GM12878 (cell line): ENCODE data around the gene RNPEP.

Experiments used
- BHLHE40 ChIP-seq, 2 experiments: fragments of 450-650 bp in 1 of 2; IDR thresholded peaks; 2 replicates each; pipeline ENCODE4 v1.6.1; 2011 to 2017; ENCODE audit warnings: low read depth in 2 of 2, borderline replicate concordance in 1 of 2, improper control_type of control experiment in 1 of 2, low read length in 1 of 2, mild to moderate bottlenecking in 1 of 2
- CTCF ChIP-seq, 3 experiments: IDR thresholded peaks in 2 of 3; conservative IDR thresholded peaks in 1 of 3; 2 replicates each; pipeline ENCODE4 v1.5.1; 2011; ENCODE audit warnings: low read depth in 3 of 3, low read length in 3 of 3, mild to moderate bottlenecking in 3 of 3, control low read depth in 2 of 3, moderate library complexity in 2 of 3, inconsistent platforms in 1 of 3, mixed read lengths in 1 of 3; ENCODE audit not compliant: control insufficient read depth in 2 of 3, insufficient read depth in 1 of 3; ENCODE audit errors: extremely low read depth in 1 of 3
- MAX ChIP-seq: IDR thresholded peaks from 2 replicates; pipeline ENCODE4 v1.6.1; 2012; ENCODE audit warnings: low read depth, low read length, improper control_type of control experiment
- RELA ChIP-seq: fragments of 450-650 bp; IDR thresholded peaks from 2 replicates; pipeline ENCODE4 v1.8.0; 2014; ENCODE audit warnings: borderline replicate concordance; ENCODE audit not compliant: partially characterized antibody
- SPI1 ChIP-seq: IDR thresholded peaks from 2 replicates; pipeline ENCODE4 v1.6.1; 2011; ENCODE audit warnings: low read depth, mild to moderate bottlenecking, low read length, moderate library complexity, borderline replicate concordance; ENCODE audit not compliant: insufficient read depth
- SRF ChIP-seq, 2 experiments: IDR thresholded peaks; 2 replicates each; pipeline ENCODE4 v1.6.1; 2011; ENCODE audit warnings: low read depth in 2 of 2, low read length in 2 of 2, mild to moderate bottlenecking in 1 of 2, moderate library complexity in 1 of 2
- TAF1 ChIP-seq: IDR thresholded peaks from 2 replicates; pipeline ENCODE4 v1.6.1; 2011; ENCODE audit warnings: mild to moderate bottlenecking, low read depth, low read length, borderline replicate concordance
- TCF7 ChIP-seq: IDR thresholded peaks from 2 replicates; pipeline ENCODE4 v1.6.1; 2014; ENCODE audit warnings: antibody characterized with exemption, borderline replicate concordance

GRCh38 chr1:202017749-202018467 is 35.5 kb downstream of the RNPEP start:
- TF ChIP-seq TCF7 (no peak), RELA (no peak), CTCF (IDR thresholded peaks at IDR 0.05 in 2 of 3, conservative IDR thresholded peaks at IDR 0.05 in 1 of 3; ENCODE audit: control insufficient read depth in 2 of 3, extremely low read depth in 1 of 3, insufficient read depth in 1 of 3, low read depth in 3 of 3, low read length in 3 of 3) (no peak), MAX (no peak), SRF (IDR thresholded peaks at IDR 0.05; ENCODE audit: low read depth in 2 of 2, low read length in 2 of 2) (no peak), BHLHE40 (IDR thresholded peaks at IDR 0.05; ENCODE audit: borderline replicate concordance in 1 of 2, low read depth in 2 of 2, low read length in 1 of 2) (no peak), TAF1 (no peak), SPI1 (no peak)
